GM12878 (cell line): ENCODE data around the gene GALNT6. TPM values are rescaled to one million over a fixed set of nuclear protein-coding genes. Genes with fewer than 3 reads are reported as not detected.

Experiments
- ATAC-seq: fragments of 200-7000 bp; cut with Tn5 transposase; 3 replicates; pipeline ENCODE4 v1.9.1; 2020; ENCODE audit warnings: mild to moderate bottlenecking, moderate library complexity
- BruUV-seq: library from RNA; stranded (reverse); fragments of 400-500 nt; replicated peaks from 2 replicates; lab custom pipeline; 2021; lab: Mats Ljungman, UMichigan
- CTCF ChIA-PET: fragments of 300-600 bp; sonication (Branson Sonifier 250); formaldehyde crosslinking; extraction: SDS; loops from one replicate; lab custom pipeline; 2021; ENCODE audit warnings: inconsistent platforms; lab: Yijun Ruan, JAX
- POLR2A ChIA-PET: fragments of 350-600 bp; formaldehyde crosslinking; extraction: SDS; loops from one replicate; lab custom pipeline; 2021; ENCODE audit warnings: inconsistent platforms; lab: Charles Lee
- RAD21 ChIA-PET: fragments of 300-600 bp; sonication (Branson Sonifier 250); formaldehyde crosslinking; loops from one replicate; lab custom pipeline; 2023; ENCODE audit warnings: antibody characterized with exemption; ENCODE audit not compliant: unreplicated experiment; lab: Charles Lee
- SMC1A ChIA-PET: fragments of 300-600 bp; sonication (Branson Sonifier 250); formaldehyde crosslinking; loops from one replicate; lab custom pipeline; 2023; ENCODE audit not compliant: unreplicated experiment, uncharacterized antibody; lab: Charles Lee
- DNase-seq: peaks from one replicate; pipeline ENCODE4 v3.0.0-alpha.2; 2011; ENCODE audit warnings: low read depth, low spot score
- FAIRE-seq: peaks from 3 replicates; lab custom pipeline; 2011; peaks lifted over from hg19 to GRCh38; lab: Jason Lieb, UNC
- H2AFZ ChIP-seq: 2 replicates; pipeline ENCODE4 v1.6.0; 2011; ENCODE audit warnings: low read depth, low read length, control low read depth; ENCODE audit not compliant: control insufficient read depth
- H3K27ac ChIP-seq: 2 replicates; pipeline ENCODE4 v1.5.1; 2011; ENCODE audit warnings: control low read depth; ENCODE audit not compliant: control insufficient read depth, insufficient read depth
- H3K27me3 ChIP-seq, 2 experiments: replicated peaks in 1 of 2; 2 replicates each; pipeline versions ENCODE4 v1.6.0 to v1.6.1; 2011; ENCODE audit warnings: low read length in 1 of 2; ENCODE audit not compliant: control insufficient read depth in 2 of 2, insufficient read depth in 2 of 2
- H3K36me3 ChIP-seq, 2 experiments: 2 replicates each; pipeline ENCODE4 v1.5.1; 2011; ENCODE audit warnings: low read length in 1 of 2; ENCODE audit not compliant: control insufficient read depth in 2 of 2, insufficient read depth in 2 of 2
- H3K4me1 ChIP-seq: 2 replicates; pipeline ENCODE4 v1.6.1; 2011; ENCODE audit warnings: mild to moderate bottlenecking, low read length, moderate library complexity, mixed read lengths; ENCODE audit not compliant: control insufficient read depth, insufficient read depth
- H3K4me2 ChIP-seq: 2 replicates; pipeline ENCODE4 v1.6.0; 2011; ENCODE audit warnings: control low read depth; ENCODE audit not compliant: control insufficient read depth, insufficient read depth
- H3K4me3 ChIP-seq: fragments of 200-600 bp; sonication (generic); 2 replicates; pipeline ENCODE4 v1.5.1; 2016
- H3K79me2 ChIP-seq: 2 replicates; pipeline ENCODE4 v1.6.0; 2011; ENCODE audit warnings: low read length; ENCODE audit not compliant: control insufficient read depth, insufficient read depth
- H3K9ac ChIP-seq: 2 replicates; pipeline ENCODE4 v1.8.0; 2011; ENCODE audit warnings: low read length, control low read depth, mixed read lengths; ENCODE audit not compliant: control insufficient read depth, insufficient read depth
- H3K9me3 ChIP-seq: replicated peaks from 3 replicates; pipeline ENCODE4 v1.5.1; 2011; ENCODE audit warnings: mild to moderate bottlenecking, low read length; ENCODE audit not compliant: control insufficient read depth, insufficient read depth
- H4K20me1 ChIP-seq: 2 replicates; pipeline ENCODE4 v1.6.0; 2011; ENCODE audit not compliant: control insufficient read depth, insufficient read depth
- BMI1 ChIP-seq: fragments of 450-650 bp; IDR thresholded peaks from 2 replicates; pipeline ENCODE4 v1.6.1; 2016; ENCODE audit warnings: mild to moderate bottlenecking, moderate library complexity, borderline replicate concordance
- CHD2 ChIP-seq: IDR thresholded peaks from 2 replicates; pipeline ENCODE4 v1.6.1; 2011; ENCODE audit warnings: low read depth, low read length, improper control_type of control experiment, borderline replicate concordance
- EGR1 ChIP-seq, 2 experiments: IDR thresholded peaks; 1 replicate in 1 of 2; 2 replicates in 1 of 2; pipeline ENCODE4 v1.6.1; 2011 to 2012; ENCODE audit warnings: low read depth in 2 of 2, low read length in 2 of 2, borderline replicate concordance in 1 of 2, mild to moderate bottlenecking in 1 of 2, moderate library complexity in 1 of 2
- ETV6 ChIP-seq, 2 experiments: fragments of 450-650 bp in 1 of 2; IDR thresholded peaks in 1 of 2; conservative IDR thresholded peaks in 1 of 2; 2 replicates each; pipeline ENCODE4 v1.6.1; 2014; ENCODE audit warnings: antibody characterized with exemption in 1 of 2, borderline replicate concordance in 1 of 2, low read depth in 1 of 2, mild to moderate bottlenecking in 1 of 2, moderate library complexity in 1 of 2
- NFYB ChIP-seq: IDR thresholded peaks from 2 replicates; pipeline ENCODE4 v1.6.1; 2011; ENCODE audit warnings: low read depth, mild to moderate bottlenecking, low read length, improper control_type of control experiment, moderate library complexity; ENCODE audit not compliant: insufficient read depth
- NR2F1 ChIP-seq: fragments of 450-650 bp; conservative IDR thresholded peaks from 2 replicates; pipeline ENCODE4 v1.6.1; 2017; ENCODE audit warnings: mild to moderate bottlenecking
- PRDM15 ChIP-seq: fragments of 450-650 bp; formaldehyde crosslinking; IDR thresholded peaks from 2 replicates; pipeline ENCODE4 v1.4.0; 2020; ENCODE audit warnings: mild to moderate bottlenecking, moderate library complexity
- RUNX3 ChIP-seq: IDR thresholded peaks from 2 replicates; pipeline ENCODE4 v1.6.1; 2012; ENCODE audit warnings: low read length, inconsistent platforms
- TAF1 ChIP-seq: IDR thresholded peaks from 2 replicates; pipeline ENCODE4 v1.6.1; 2011; ENCODE audit warnings: mild to moderate bottlenecking, low read depth, low read length, borderline replicate concordance
- ZSCAN29 ChIP-seq: fragments of 450-650 bp; IDR thresholded peaks from 2 replicates; pipeline ENCODE4 v1.6.1; 2017; ENCODE audit warnings: mild to moderate bottlenecking, moderate library complexity
- WGBS: methylation state at CpG from one replicate; pipeline ENCODE4 v1.1.6; 2016; ENCODE audit warnings: low lambda C conversion rate; ENCODE audit not compliant: insufficient replicate concordance, insufficient coverage; ENCODE audit errors: missing lambda C conversion rate; 5-methylcytosine and 5-hydroxymethylcytosine counted together
- in situ Hi-C: fragments of 300-500 bp; cut with MboI; formaldehyde crosslinking; loops from 9 replicates; pipeline ENCODE4 v1.14.3; 2018; ENCODE audit warnings: mixed read lengths
- intact Hi-C: fragments of 100-400 bp; cut with micrococcal nuclease; formaldehyde crosslinking; loops from one replicate; pipeline ENCODE4 v1.14.2; 2022; ENCODE audit not compliant: unreplicated experiment
- polyA plus RNA-seq, 11 experiments: library from polyadenylated mRNA; depleted of rRNA in 4 of 11; unstranded in 6 of 11; stranded (reverse) in 5 of 11; fragments of >200 nt; fragmentation: Nextera tagmentation in 4 of 11; fragmentation: Illumina TruSeq in 1 of 11; extraction: Ambion mirVana in 4 of 11; extraction: Trizol in 1 of 11; gene quantifications; 1 replicate in 1 of 11; 2 replicates in 10 of 11; pipeline versions ENCODE4 v1.2.1 to v1.2.3, GENCODE V29; 2011 to 2016; ENCODE audit warnings: inconsistent platforms in 2 of 11, missing spikeins in 2 of 11, low read depth in 1 of 11
- total RNA-seq, 4 experiments: library from RNA; depleted of rRNA in 3 of 4; stranded (reverse); fragments of >200 nt in 3 of 4; fragmentation: Illumina TruSeq in 1 of 4; extraction: Trizol in 1 of 4; gene quantifications; 2 replicates each; pipeline versions ENCODE4 v1.2.1 to v1.2.3, GENCODE V29; 2013 to 2021
- TF ChIP-seq, protein P1 (sequence below): IDR thresholded peaks from 2 replicates; pipeline ENCODE4 v1.6.1; 2012; ENCODE audit warnings: low read depth, low read length, improper control_type of control experiment
- TF ChIP-seq, protein P2 (sequence below): fragments of 450-650 bp; IDR thresholded peaks from 2 replicates; pipeline ENCODE4 v1.6.1; 2018; ENCODE audit warnings: borderline replicate concordance, mild to moderate bottlenecking; ENCODE audit not compliant: partially characterized antibody
- TF ChIP-seq, protein P3 (sequence below): IDR thresholded peaks from 2 replicates; pipeline ENCODE4 v1.6.1; 2011; ENCODE audit warnings: low read depth, mild to moderate bottlenecking, low read length, moderate library complexity, borderline replicate concordance; ENCODE audit errors: extremely low read depth

Gene GALNT6
- total and polyA plus RNA-seq, 10 of the 15 experiments (the other 5 are each of a cell fraction or from before 2014, with no cell fraction given), result 6.6 to 40.4 (median 23.7) TPM

- TF ChIP-seq EGR1 (IDR thresholded peaks at IDR 0.05; ENCODE audit: borderline replicate concordance in 1 of 2, low read depth in 2 of 2, low read length in 2 of 2) (no peak), ETV6 (conservative IDR thresholded peaks at IDR 0.05 in 1 of 2, IDR thresholded peaks at IDR 0.05 in 1 of 2; ENCODE audit: borderline replicate concordance in 1 of 2, low read depth in 1 of 2) (no peak), TAF1 (no peak), ZSCAN29 (no peak), NFYB (no peak), CHD2 (no peak)
- TF ChIP-seq, protein P1, sequence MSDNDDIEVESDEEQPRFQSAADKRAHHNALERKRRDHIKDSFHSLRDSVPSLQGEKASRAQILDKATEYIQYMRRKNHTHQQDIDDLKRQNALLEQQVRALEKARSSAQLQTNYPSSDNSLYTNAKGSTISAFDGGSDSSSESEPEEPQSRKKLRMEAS, result no peak
These were observed 48.8 kb downstream of the GALNT6 start (continued) for GRCh38 chr12:51342416-51342815.

GRCh38 chr12:51341251-51342007 lies 49.8 kb downstream of the GALNT6 start:
- Histone ChIP-seq H3K36me3 (no peaks in the 10 kb centered on the region), H3K4me3 (no peak overlapping the region), H2AFZ (peak overlapping the region; percentile 49), H3K27ac (no peak overlapping the region), H3K9me3 (no peaks in the 10 kb centered on the region), H3K4me2 (peak overlapping the region; percentile 21; the same call in 1 of the 2 replicates), H3K27me3 (no peaks in the 10 kb centered on the region), H4K20me1 (no peaks in the 10 kb centered on the region), H3K4me1 (peaks cover 20% of the 10 kb centered on the region), H3K79me2 (no peaks in the 10 kb centered on the region), H3K9ac (no peak overlapping the region)
- ChIA-PET POLR2A (interaction anchor here (0.7 to 1.5 kb wide), 7 partner anchors 19 to 576 kb away, joined by 3 to 7 read pairs (median 5); partner anchors contain the start of gene LETMD1), RAD21 (interaction anchor here (0.6 to 3.9 kb wide), 39 partner anchors 9 to 577 kb away, joined by 3 to 49 read pairs (median 5); partner anchors contain the start of genes ATF1, BIN2, DAZAP2 and LETMD1), SMC1A (interaction anchor here (0.5 to 4.4 kb wide), 63 partner anchors 9 to 835 kb away, joined by 3 to 67 read pairs (median 4); partner anchors contain the start of genes BIN2, CSRNP2, DAZAP2 and LETMD1), CTCF (interaction anchor here (0.6 to 6.5 kb wide), 85 partner anchors 9 to 1262 kb away, joined by 3 to 93 read pairs (median 5); partner anchors contain the start of genes BIN2, CSRNP2, DAZAP2 and DIP2B)
- BruUV-seq, result no TSS peak
- 29% methylated on average over 9 of the region's 9 CpGs for WGBS
- in situ Hi-C loops, result loop anchor here (5.0 kb wide), 2 partner anchors 74 to 294 kb away; partner anchors contain the start of gene LETMD1
- peak; percentile 91 for FAIRE-seq
- peak; percentile 65 for DNase-seq
- intact Hi-C loops, result loop anchor here (1.0 to 2.0 kb wide), 4 partner anchors 72 to 516 kb away; no protein-coding TSS in a partner anchor
- ATAC-seq, result peak; percentile 89
- TF ChIP-seq, protein P2, sequence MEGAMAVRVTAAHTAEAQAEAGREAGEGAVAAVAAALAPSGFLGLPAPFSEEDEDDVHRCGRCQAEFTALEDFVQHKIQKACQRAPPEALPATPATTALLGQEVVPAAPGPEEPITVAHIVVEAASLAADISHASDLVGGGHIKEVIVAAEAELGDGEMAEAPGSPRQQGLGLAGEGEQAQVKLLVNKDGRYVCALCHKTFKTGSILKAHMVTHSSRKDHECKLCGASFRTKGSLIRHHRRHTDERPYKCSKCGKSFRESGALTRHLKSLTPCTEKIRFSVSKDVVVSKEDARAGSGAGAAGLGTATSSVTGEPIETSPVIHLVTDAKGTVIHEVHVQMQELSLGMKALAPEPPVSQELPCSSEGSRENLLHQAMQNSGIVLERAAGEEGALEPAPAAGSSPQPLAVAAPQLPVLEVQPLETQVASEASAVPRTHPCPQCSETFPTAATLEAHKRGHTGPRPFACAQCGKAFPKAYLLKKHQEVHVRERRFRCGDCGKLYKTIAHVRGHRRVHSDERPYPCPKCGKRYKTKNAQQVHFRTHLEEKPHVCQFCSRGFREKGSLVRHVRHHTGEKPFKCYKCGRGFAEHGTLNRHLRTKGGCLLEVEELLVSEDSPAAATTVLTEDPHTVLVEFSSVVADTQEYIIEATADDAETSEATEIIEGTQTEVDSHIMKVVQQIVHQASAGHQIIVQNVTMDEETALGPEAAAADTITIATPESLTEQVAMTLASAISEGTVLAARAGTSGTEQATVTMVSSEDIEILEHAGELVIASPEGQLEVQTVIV, result no peak
- no peak; the same call in 1 of the 2 replicates for TF ChIP-seq RUNX3
- TF ChIP-seq, protein P3, sequence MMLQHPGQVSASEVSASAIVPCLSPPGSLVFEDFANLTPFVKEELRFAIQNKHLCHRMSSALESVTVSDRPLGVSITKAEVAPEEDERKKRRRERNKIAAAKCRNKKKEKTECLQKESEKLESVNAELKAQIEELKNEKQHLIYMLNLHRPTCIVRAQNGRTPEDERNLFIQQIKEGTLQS, result no peak
- peak; percentile 98 for TF ChIP-seq NR2F1
- TF ChIP-seq BMI1, result no peak
- TF ChIP-seq PRDM15 (CRISPR knock-in tag), result no peak
